Activated CD8-positive, alpha-beta memory T cell treated with anti-CD3 and anti-CD28 coated beads, Interleukin-2, amount 50 U/mL, for 1 hour (primary cell): ENCODE data around the gene LHPP.

ENCODE experiments used
- DNase-seq: peaks from one replicate; pipeline ENCODE4 v3.0.0-alpha.2; 2020; ENCODE audit errors: extremely low read depth

Gene LHPP

DNA sequence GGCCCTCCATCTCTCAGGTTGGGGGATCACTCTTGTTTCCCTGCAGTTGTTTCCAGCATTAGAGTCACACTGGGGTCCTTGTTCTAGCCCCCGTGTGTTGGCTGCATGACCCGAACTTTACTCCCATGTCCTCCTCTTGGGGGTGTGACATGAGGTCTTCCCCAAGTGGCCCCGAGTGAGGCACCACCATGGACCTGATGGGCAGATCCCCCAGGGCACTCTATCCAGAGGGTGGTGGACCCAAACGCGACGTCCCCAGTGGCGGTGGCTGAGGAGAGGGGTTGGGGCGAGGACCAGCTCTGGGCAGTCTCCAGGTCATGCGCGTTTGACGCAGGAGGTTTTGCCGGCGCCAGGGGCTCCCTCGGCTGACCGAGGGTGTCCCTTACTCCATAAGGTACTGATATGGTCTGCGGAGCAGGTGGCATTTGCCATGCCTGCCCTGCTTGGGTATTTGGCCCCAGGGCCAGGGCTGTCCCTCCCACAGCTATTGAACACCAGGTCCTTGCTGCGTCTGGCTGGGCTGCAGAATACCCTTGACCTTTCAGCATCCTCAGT lies 131.9 kb downstream of the LHPP start:
- DNase-seq, result no peak

DNA sequence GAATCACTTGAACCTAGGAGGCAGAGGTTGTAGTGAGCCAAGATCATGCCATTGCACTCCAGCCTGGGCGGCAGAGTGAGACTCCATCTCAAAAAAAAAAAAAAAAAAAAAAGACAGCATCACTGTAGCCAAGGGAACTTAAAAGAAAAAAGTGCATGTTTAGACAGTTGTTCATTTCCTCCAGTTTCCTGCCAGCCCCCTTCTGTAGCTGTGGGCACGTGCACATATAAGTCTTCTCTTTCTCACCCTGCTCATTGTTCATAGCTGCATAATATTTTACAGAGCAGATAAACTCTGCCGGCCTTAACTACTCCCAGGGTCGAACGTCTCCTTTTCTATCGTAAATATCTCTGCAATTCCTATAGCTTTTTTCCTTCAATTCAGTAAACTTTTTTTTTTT lies 132.6 kb downstream of the LHPP start:
- DNase-seq, result no peak

DNA sequence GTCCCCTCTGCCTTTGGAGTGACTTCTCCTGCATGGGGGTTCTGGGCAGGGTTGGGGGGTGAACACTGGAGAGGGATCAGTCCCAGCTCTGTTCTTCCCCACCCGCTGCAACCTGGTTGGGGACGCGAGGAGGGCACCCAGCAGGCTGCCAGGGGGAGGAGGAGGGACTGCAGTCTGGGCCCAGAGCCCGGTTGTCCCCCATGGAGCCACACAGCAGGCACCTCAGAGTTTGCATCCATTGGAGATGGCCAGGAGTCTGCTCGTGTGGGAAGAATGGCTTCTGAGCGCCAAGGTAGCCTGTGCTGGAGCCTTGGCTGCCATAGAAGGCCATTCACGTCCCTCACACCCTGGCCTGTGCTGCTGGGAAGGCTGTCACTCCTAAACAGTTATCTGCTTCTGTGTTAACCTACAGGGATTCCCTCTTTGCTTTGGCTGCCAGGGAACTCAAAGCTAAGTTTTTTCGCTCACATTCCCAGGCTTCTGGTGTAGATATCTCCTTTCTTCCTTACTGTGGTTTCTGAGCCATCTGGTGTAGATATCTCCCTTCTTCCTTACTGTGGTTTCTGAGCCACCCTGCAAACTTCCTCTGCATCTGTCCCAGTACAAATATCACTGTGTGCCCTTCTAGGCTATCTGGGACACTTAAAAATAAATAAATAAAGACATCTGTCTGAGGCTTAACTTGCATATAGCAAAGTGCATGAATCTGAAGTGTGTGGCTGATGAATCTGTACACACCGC lies 133.7 kb downstream of the LHPP start:
- no peak for DNase-seq

DNA sequence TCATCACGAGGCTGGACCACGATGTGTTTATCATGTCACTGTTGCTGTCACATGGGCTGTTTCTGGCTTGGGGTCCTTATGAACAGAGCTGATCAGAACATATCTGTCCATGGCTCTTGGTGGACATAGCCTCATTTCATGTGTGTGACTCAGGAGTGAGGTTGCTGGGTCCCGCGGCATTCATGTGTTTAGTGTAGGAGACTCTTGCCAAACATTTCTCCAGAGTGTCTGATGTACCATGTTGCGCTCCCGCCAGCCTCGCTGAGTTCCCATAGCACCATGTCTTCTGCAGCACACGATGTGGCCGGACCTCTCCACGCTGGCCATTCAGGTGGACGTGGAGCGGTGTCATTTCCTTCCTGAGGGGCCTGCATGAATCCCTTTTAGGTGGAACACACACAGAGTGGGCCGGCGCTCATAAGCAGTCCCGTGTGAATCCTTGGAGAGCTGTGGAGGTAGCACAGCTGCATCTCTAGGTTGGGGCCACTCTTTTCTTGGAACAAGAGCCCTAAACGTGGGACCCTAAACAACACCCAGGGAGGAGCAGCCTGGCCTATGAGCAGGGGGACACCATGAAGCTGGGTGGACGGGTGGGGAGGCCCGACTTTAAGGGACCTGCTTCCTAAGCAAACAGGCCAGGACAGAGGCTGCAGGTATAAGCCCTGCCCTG lies 134.6 kb downstream of the LHPP start:
- DNase-seq, result no peak

DNA sequence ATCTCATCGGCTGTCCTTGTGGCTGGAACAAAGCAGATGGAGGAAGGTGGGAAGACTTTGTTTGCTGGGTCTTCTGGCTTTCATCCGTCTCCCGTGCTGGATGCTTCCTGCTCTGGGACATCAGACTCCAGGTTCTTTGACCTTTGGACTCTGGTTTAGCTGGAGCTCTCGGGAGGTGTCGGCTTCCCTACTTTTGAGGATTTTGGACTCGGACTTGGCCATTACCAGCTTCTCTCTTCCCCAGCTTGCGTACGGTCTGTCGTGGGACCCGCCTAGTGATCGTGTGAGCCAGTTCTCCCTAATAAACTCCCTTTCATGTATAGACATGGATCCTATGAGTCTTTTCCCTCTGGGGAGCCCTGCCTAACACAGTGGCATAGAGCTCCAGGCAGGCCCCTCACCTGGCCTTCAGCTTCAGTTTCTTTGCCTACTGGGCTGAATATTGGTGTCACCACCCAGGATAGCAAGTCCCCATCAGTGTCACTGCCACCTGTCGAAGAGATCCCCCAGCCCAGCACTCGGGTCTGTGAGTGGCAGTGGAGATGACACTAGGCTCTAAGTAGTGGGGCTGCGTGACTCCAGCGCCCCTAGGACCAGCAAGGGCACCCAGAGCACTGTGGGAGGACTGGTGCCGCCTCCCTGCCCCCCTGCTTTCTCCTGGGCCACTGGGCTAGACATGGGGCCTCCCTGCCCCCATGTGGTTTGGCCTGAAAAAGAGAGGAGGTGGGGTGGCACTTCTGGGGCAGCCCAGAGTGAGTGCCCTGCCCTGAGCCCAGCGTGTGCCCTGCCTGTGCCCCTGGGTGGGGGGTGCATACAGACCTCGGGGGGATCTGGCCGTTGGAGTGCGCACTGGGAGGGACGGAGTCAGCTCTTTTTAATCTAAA lies 135.6 kb downstream of the LHPP start:
- no peak for DNase-seq

DNA sequence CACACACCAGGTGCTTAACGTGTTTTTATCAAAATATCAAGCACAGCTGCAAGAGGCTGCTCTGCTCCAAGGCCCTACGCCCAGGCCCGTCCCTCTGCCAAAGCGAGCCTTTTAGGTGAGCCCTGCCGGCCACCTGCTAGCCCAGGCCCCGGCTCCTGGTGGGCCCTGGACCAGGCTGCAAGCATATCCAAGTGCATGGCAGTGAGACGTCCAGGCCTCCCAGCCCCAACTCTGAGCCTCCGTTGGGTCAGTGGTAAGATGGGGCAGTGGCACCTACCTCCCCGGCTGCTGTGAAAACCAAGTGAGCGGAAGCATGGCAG lies 136.2 kb downstream of the LHPP start:
- no peak for DNase-seq

DNA sequence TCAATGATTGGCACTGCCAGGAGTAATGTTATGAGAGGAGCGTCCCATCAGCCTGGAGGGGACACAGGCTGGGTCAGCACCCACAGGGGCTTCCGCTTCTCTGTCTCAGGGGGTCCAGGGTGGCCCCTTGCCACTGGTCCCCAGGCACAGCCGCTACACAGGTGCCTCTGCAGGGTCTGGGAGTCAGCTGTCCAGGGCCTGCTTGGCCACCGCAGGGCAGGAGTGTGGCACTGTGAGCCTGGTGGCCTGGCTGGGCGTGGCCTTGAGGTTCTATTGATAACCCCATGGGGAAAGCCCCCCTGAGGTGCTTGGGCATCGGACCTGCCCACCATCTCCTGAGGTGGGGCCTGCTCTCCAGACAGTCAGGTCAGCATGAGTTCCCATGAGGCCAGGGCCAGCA lies 136.6 kb downstream of the LHPP start:
- no peak for DNase-seq

DNA sequence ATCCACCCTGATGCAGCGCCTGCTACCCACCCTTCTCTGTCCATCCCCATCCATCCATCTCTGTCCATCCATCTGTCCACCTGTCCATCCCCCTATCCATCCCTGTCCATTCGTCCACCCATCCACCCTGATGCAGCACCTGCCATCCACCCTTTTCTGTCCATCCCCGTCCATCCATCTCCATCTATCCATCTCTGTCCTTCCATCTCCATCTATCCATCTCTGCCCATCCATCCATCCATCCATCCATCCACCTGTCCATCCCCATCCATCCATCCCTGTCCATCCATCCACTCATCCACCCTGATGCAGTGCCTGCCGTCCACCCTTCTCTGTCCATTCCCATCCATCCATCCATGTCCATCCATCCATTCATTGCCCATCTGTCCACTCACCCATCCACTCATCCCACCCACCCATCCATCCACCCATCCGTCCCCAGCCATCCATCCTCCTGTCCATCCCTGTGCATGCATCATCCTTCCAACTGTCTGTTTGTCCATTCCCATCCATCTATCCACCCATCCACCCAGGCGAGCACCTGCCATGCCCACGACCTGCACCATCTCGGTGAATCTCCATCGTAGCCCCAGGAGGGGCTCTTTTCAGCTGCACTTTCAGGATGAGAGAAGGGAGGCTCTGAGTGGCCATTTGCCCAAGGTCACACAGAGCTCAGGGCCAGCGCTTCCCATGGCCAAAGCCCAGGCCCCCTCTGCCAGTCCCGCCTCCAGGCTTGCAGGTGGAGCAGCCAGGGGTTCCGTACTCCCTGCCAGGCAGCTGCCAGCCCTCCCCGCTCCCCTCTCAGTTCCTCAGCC lies 137.4 kb downstream of the LHPP start:
- no peak for DNase-seq

DNA sequence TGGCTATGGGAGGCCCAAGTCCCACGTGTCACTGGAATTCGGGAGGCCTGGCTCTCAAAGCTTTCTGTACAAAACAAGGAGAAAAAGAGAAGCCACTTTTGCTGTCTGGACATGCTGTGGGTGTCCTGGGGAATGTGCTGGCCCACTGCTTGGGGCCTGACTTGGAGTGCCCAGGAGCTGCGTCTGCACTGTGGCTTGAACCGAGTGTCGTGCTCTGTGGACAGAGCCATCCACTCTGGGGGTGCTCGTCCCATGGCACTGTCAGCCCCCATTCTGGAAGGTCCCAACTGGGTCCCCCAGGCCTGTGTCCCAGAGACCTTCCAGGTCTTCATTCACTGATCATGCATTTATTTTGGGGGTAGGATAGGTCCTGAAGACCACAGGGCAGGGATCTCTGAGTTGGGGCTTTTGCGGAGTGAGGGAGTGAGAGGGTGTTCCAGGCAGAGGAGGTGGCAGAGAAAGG lies 138.0 kb downstream of the LHPP start:
- DNase-seq, result no peak

DNA sequence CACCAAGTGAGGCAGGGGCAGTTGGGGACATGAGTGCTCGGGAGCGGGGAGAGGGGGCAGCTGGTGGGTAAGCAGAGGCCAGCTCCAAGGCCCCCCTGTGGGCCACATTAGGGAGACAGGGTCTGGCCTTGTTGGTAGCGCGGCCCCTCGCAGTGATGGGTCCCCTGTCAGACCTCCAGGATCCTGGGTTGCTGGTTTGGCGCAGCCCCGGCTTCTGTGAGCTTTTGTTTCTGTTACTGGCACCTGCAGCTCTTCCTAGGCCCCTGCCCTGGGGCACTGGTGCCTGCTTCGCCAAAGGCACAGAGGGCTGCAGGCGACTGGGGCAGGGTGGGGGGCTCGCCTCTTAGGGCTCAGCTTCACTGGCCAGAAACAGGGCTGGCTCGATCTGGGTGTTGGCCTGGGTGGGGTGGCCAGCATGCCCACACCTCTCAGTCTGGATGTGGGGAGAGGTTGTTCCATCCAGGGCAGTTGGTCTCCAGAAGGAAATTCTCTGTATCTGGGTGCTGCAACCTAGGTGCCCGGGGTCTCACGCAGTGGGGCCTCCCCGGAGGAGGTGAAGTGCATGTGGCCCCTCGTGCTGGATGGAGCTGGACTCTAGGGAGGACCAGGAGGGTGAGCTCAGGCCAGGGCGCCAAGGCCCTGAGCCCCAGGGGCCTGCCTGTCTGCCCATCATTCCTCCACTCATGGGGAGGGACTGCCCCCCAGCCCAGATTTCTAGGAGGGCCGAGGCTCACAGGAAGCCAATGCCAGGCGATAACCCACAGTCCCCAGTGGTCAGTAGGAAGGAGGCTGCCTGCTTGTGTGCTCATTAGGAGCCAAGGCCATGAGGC lies 138.6 kb downstream of the LHPP start:
- no peak for DNase-seq

DNA sequence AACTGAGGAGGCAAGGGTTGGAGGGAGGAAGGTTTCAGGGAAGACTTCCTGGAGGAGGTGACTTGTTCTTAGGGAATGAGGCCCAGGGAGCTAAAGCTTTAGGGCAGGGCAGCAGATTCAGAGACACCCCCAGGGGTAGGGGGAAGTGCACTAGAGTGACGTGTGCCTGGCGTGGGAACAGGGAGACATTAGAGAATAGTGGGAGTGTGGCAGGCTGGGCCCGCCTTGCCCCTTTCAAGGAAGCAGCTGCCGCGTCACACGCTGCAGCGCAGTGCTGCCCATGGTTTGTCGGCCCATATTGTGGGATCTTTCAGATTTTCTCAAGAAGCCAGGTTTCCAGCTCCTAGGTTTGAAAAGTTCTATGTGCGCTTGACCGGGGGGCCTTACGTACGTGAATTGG lies 139.4 kb downstream of the LHPP start:
- DNase-seq, result no peak

DNA sequence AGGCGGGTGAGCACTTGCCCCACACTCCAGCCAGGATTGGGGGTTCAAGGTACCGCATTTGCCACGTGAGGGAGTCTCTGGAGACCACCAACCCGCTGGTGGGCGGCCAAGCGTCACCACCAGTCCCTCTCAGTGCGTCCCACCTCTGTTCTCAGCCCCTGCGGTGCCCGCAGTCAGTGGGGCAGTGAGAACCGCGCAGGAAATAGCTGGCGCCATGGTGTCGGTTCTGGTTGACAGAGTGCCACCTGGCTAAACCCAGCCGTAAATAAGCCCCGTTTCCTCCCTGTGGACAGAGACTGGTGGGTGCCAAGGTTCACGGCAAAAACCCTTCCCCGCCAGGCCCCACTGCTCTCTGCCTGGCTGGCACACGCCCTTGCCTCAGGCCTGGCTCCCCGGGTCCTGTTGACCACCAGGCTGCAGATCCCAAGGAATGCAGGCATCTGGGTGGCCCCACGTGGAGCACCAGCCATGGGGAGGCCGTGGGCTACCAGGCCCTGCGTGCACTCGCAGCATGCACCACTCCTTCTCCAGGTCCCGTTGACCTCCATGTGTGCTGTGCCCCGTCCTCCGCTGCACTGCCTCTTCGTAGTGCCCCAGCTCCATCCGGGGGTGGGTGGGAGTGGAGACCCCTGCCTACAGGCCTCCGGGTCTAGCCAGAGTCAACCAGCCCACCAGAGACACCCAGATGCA lies 140.0 kb downstream of the LHPP start:
- no peak for DNase-seq

DNA sequence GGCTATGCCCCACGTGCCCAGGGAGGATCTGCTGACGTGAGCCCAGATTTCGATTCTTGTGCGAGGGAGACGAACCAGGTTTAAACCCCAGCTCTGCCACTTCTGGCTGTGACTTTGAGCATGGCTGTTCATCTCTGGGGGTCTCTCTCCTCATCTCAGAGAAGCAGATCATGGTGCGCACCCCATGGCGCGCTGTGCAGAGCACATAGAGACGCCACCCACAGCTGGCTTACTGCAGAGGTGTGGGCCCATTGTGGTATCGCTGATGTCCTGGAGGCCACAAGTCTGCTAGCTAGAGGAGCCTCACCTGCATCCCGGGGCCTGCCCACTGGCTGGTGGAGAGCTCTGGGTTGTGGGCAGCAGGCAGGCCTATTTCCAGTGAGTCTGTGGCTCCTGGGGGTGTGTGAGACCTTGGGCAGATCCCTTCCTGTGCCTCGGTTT lies 140.5 kb downstream of the LHPP start:
- no peak for DNase-seq

DNA sequence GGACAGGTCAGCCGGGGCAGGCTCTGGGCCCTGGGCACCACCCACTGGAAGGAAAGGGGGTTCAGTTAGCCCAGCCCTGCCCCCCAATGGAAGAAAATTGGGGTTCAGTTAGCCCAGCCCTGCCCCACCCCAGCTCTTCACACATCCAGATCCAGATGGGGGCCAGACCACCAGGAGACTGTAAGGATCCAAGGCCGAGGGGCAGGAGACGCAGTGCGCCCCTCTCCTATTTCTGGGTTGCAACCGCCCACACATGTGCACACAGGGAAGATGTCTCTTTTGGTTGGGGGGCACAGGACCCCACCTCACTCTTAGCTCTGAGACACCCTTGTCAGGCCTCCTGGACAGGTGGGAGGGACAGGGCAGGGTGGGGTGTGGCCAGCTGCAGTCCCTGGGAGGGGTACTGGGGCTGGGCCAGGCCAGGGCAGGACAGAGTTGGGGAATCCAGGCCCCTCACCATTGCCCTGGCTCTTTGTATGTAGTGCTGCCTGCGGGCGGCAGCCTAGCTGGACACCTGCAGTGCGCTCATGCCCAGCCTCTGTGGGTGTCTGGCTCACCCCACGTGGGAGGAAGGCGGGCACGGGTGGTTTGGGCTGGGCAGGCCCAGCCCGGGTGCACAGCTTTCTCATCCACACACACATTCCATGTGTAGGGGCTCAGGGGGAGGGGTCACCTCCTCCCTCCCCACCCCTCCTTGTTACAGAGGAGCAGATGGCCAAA lies 141.2 kb downstream of the LHPP start:
- no peak for DNase-seq

DNA sequence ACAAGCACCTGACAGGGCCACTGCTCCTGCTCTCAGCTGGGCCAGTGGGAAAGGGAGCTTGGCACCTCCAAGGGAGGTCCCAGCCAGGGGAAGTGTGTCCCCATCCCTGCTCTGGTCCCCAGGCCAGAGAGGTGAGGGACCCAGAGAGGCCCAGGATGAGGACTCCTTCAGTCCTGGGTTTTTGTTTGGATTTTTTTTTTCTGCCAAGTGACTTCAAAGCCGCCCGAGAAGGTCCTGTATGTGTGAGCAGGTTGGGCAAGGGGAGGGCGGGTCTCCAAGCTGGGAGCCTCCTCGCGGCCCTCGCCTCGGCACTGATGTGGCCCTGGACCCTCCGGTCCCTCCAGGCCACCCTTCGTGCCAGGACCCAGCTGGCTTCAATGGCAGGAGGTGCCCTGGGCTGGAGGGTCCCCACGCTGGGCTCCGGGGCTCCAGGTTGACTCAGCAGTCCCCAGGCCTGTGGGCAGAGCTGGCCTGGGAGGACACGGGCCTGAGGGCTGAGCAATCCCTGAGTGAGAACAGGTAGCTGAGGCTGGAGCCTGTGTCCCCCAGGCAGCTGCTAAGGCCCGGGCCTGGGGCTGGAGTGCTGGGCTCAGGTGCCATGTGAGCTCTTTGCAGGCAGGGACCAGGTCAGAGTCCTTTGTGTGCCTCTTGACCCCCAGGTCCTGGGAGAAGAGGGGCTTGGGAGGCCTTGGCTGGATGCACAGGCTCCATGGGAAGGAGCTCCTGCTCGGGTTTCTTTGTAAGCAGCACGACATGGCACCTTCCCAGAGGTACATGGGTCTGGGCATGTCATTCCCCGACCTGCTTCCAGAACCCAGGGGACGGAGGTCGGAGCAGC lies 142.0 kb downstream of the LHPP start:
- DNase-seq, result no peak

DNA sequence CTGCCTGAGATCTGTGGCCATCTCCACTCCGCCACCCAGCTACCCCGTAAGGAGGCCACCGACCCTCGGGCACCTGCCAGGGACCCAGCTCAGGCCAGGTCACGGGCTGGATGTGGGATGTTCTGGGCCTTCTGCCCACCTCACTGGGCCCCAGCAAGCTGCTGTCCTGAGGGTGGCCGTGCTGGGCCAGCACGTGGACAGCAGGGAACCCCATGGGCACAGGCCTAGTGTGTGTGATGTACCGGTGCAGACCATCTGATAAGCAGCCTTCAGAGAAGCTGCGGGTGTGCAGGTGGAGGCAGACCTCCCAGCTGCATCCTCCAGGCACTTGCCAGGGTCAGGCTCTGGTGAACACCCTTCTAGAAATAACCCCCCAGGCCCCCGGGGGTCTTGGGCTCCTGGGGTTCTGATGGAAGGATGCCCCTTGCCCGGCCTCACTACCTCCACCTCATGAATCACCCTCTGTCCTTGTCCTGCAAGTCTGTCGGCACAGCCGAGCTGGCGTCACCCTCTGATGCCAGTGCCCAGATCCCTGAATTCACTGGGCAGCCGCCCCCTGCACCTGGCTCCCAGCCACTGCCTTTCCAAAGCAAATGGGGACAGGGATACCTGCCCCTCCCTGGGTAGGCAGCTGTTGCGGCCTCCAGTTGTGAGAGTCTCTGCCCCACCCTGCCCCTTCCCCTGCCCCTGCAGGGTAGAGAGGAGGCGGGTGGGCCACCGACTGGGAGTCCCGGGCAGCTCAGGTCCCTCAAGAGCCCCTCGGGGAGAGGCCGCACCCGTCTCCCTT lies 142.8 kb downstream of the LHPP start:
- DNase-seq, result no peak

DNA sequence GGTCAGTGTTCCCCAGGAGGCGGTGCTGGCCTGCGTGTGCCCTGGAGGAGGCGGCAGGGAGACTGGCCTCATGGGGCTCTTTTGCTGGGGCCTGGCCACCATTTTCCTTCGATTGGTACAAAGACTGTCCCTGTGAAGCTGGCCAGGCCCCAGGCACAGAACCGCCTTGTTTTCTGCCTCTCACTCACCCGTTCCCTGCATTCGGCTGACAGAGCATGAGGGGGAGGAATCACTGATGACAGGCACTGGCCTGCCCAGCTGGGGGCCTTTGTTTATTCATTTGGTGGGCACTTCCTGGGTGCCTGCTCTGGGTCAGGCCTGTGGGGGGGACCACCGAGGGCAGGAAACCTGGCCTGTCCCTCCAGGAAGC lies 143.4 kb downstream of the LHPP start:
- DNase-seq, result no peak

DNA sequence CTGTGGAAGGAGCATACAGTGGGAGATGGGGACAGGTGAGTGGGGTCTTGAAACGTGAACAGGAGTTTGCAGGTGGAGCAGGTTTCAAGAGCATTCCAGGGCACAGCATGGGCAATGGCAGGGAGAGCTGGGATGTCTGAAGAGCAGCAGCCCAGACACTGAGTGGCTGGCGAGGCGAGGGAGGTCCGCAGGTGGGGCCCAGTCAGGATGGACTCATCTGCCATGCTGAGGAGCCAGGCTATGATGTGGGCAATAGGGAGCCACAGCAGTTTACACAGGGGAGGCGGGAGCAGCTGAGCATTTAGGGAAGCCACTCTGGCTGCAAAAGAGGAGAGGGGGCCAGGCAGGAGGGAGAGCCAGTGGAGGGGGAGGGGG lies 143.8 kb downstream of the LHPP start:
- no peak for DNase-seq
